Large intestine (tissue), 3 donors: ENCODE data around the gene VMP1. TPM values are rescaled to one million over a fixed set of nuclear protein-coding genes. Genes with fewer than 3 reads are reported as not detected.
"Not testable (repeated sequence)": the region's sequence is repeated elsewhere in the genome, so short reads cannot be mapped to it uniquely, and the experiment has no call there.

Experiments used
- DNase-seq, 2 donors: peaks; one replicate each; pipeline versions ENCODE4 v3.0.0 to v3.0.0-alpha.2; 2013
- H3K27ac ChIP-seq: one replicate; pipeline ENCODE4 v1.5.1; 2013; ENCODE audit warnings: low read length
- H3K27me3 ChIP-seq: 2 replicates; pipeline ENCODE4 v1.6.1; 2013; ENCODE audit warnings: low read length; ENCODE audit not compliant: control insufficient read depth, insufficient read depth
- H3K36me3 ChIP-seq: 2 replicates; pipeline ENCODE4 v1.6.1; 2013; ENCODE audit warnings: low read length; ENCODE audit not compliant: control insufficient read depth, insufficient read depth
- H3K4me1 ChIP-seq: one replicate; pipeline ENCODE4 v1.6.1; 2013; ENCODE audit warnings: low read length; ENCODE audit not compliant: control insufficient read depth, insufficient read depth
- H3K4me3 ChIP-seq: one replicate; pipeline ENCODE4 v1.5.1; 2013; ENCODE audit warnings: low read length
- H3K9me3 ChIP-seq: one replicate; pipeline ENCODE4 v1.6.1; 2013; ENCODE audit warnings: mild to moderate bottlenecking, low read depth, low read length, moderate library complexity; ENCODE audit not compliant: control insufficient read depth
- WGBS: methylation state at CpG from one replicate; pipeline ENCODE4 v1.1.5; 2013; ENCODE audit warnings: low lambda C conversion rate; ENCODE audit not compliant: insufficient coverage; 5-methylcytosine and 5-hydroxymethylcytosine counted together
- polyA plus RNA-seq: library from polyadenylated mRNA; unstranded; fragments of 120-200 nt; gene quantifications from one replicate; pipeline ENCODE4 v1.2.1, GENCODE V29; 2013

The VMP1 gene
- polyA plus RNA-seq, 1 donor, result 224 TPM

- peaks cover 15% of the 10 kb centered on the region for H3K36me3 ChIP-seq
- 100% methylated on average over 1 of the region's 4 CpGs for WGBS
- H3K9me3 ChIP-seq, H3K27ac ChIP-seq, DNase-seq, H3K27me3 ChIP-seq, H3K4me1 ChIP-seq, H3K4me3 ChIP-seq: not testable (repeated sequence)
Measured at GRCh38 chr17:59758998-59759651, 51.7 kb downstream of the VMP1 start.

DNA sequence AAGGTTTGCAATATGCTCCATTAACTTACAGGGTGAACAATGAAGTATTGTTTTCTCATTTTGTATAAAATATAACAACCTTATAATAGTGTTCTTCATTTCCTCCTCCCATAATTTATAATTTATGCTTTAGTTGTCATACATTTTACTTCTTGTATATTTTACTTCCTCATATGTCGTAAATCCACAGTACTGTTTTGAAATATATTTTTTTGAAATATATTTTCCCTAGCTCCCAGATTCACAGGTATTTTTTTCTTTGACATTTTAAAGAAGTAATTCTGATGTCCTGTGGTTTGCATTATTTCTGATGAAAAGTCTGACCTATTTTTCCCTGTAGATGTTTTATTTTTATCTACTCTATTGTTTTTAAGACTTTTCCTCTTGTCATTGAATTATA lies 52.7 kb downstream of the VMP1 start:
- H3K36me3 ChIP-seq, result peaks cover 14% of the 10 kb centered on the region
- no peaks in the 10 kb centered on the region for H3K27me3 ChIP-seq
- no peak overlapping the region for H3K4me3 ChIP-seq
- H3K9me3 ChIP-seq, result no peaks in the 10 kb centered on the region
- H3K27ac ChIP-seq, result no peak overlapping the region
- no peak for DNase-seq
- no peaks in the 10 kb centered on the region for H3K4me1 ChIP-seq
- 100% methylated on average over 1 of the region's 1 CpG for WGBS

GRCh38 chr17:59761385-59762048 lies 54.1 kb downstream of the VMP1 start:
- no peak overlapping the region for H3K4me3 ChIP-seq
- WGBS, result no CpG with 5 or more reads among the region's 3 CpGs
- H3K4me1 ChIP-seq, result no peaks in the 10 kb centered on the region
- H3K9me3 ChIP-seq, result no peaks in the 10 kb centered on the region
- no peaks in the 10 kb centered on the region for H3K27me3 ChIP-seq
- peaks cover 23% of the 10 kb centered on the region for H3K36me3 ChIP-seq
- H3K27ac ChIP-seq, result no peak overlapping the region
- peak in 1 of 2 donors; percentile 15 for DNase-seq

DNA sequence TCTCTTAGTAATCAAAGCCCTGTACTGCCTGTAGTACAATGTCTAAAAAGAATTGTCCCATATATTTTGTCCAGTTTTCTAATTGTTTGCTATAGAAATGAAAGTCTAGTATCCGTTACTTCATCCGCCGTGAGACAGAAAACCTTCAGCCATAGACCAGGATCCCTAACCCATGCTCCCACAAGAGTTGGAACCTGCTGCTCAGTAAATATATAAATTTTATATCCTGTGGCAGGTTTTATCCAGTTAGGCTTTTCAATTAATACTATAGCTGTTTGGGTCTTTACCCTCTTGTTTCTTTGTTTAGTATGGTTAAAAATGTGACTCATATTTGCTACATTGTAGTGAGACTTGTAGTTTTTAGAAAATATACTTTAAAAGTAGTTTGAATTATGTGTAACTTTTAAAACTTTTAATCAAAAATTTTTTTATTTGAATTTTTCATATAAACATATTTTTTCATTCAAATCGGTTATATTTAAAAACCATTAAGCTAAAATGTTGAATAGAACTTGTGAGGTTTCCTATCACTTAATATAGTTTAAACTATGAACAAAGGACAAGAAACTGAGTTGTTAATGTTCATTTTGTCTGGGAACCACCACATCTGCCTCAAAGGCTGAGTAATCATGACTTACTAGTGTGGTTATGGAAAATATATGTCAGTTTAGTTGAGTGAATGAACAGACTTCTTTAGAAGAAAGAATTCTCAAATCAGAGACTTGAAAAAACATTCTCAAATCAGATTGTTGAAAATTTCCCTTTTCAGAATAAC lies 54.8 kb downstream of the VMP1 start:
- no peak for DNase-seq
- Histone ChIP-seq H3K36me3 (peaks cover 23% of the 10 kb centered on the region), H3K4me1 (no peaks in the 10 kb centered on the region), H3K9me3 (no peaks in the 10 kb centered on the region), H3K4me3 (no peak overlapping the region), H3K27me3 (no peaks in the 10 kb centered on the region), H3K27ac (no peak overlapping the region)
- 100% methylated on average over 1 of the region's 4 CpGs for WGBS

GRCh38 chr17:59762824-59763374 lies 55.4 kb downstream of the VMP1 start:
- peaks cover 24% of the 10 kb centered on the region for H3K36me3 ChIP-seq
- H3K27me3 ChIP-seq, result no peaks in the 10 kb centered on the region
- no peak overlapping the region for H3K27ac ChIP-seq
- no peak for DNase-seq
- no peaks in the 10 kb centered on the region for H3K4me1 ChIP-seq
- H3K9me3 ChIP-seq, result no peaks in the 10 kb centered on the region
- H3K4me3 ChIP-seq, result no peak overlapping the region

- 67% methylated on average over 1 of the region's 1 CpG for WGBS
- Histone ChIP-seq H3K36me3 (peaks cover 17% of the 10 kb centered on the region), H3K27ac (no peak overlapping the region), H3K9me3 (no peaks in the 10 kb centered on the region), H3K4me1 (no peaks in the 10 kb centered on the region), H3K4me3 (no peak overlapping the region), H3K27me3 (no peaks in the 10 kb centered on the region)
- DNase-seq, result no peak
Measured at GRCh38 chr17:59763861-59764260, 56.4 kb downstream of the VMP1 start.

- no peak overlapping the region for H3K27ac ChIP-seq
- peaks cover 15% of the 10 kb centered on the region for H3K36me3 ChIP-seq
- WGBS, result 100% methylated on average over 1 of the region's 3 CpGs
- no peak for DNase-seq
- H3K4me1 ChIP-seq, result no peaks in the 10 kb centered on the region
- H3K27me3 ChIP-seq, result no peaks in the 10 kb centered on the region
- H3K4me3 ChIP-seq, result no peak overlapping the region
- no peaks in the 10 kb centered on the region for H3K9me3 ChIP-seq
Measured at GRCh38 chr17:59764292-59764741, 56.9 kb downstream of the VMP1 start.

- peaks cover 13% of the 10 kb centered on the region for H3K36me3 ChIP-seq
- no peak overlapping the region for H3K27ac ChIP-seq
- H3K9me3 ChIP-seq, result no peaks in the 10 kb centered on the region
- DNase-seq, result no peak
- no peak overlapping the region for H3K4me3 ChIP-seq
- no peaks in the 10 kb centered on the region for H3K4me1 ChIP-seq
- no peaks in the 10 kb centered on the region for H3K27me3 ChIP-seq
Measured at GRCh38 chr17:59765038-59765437, 57.6 kb downstream of the VMP1 start.

DNA sequence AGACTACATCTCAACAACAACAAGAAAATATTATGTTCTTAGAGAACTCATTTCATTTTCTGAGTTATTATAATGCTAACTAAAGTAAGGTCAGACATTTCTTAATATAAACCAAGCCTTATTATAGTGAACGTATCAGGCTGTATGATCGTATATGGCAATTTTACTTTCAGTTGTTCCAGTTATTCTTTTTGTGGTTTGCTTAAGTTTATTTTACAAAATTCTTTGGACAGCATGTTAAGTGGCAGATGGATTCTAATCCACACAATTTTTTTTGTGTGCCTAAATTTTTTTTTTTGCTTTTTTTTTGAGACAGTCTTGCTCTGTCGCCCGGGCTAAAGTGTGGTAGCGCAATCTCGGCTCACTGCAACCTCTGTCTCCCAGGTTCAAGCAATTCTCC lies 59.0 kb downstream of the VMP1 start:
- H3K27me3 ChIP-seq, result no peaks in the 10 kb centered on the region
- DNase-seq, result no peak
- H3K9me3 ChIP-seq, result no peaks in the 10 kb centered on the region
- 100% methylated on average over 1 of the region's 6 CpGs for WGBS
- no peaks in the 10 kb centered on the region for H3K4me1 ChIP-seq
- peaks cover 13% of the 10 kb centered on the region for H3K36me3 ChIP-seq
- no peak overlapping the region for H3K27ac ChIP-seq
- no peak overlapping the region for H3K4me3 ChIP-seq

GRCh38 chr17:59767176-59767575 lies 59.7 kb downstream of the VMP1 start:
- no peaks in the 10 kb centered on the region for H3K27me3 ChIP-seq
- peaks cover 15% of the 10 kb centered on the region for H3K36me3 ChIP-seq
- no peak for DNase-seq
- no peak overlapping the region for H3K27ac ChIP-seq
- no peaks in the 10 kb centered on the region for H3K4me1 ChIP-seq
- no peak overlapping the region for H3K4me3 ChIP-seq
- H3K9me3 ChIP-seq, result no peaks in the 10 kb centered on the region
